ENCODE measurements around the gene SRSF7.
"Not testable (repeated sequence)": the region's sequence is repeated elsewhere in the genome, so short reads cannot be mapped to it uniquely, and the experiment has no call there.

Gene SRSF7

GRCh38 chr2:38708491-38708890 is 42.7 kb downstream of the SRSF7 start:
- H2AK5ac ChIP-seq (ENCODE audit: low read length, severe bottlenecking); H3K79me1 ChIP-seq (replicated peaks; ENCODE audit: low read length, poor library complexity, severe bottlenecking); H3K36me3 ChIP-seq (ENCODE audit: control insufficient read depth in 1 of 2, insufficient read depth in 2 of 2, low read depth in 1 of 2, low read length in 2 of 2); H3K4ac ChIP-seq (ENCODE audit: low read depth in 1 of 2, low read length in 2 of 2); H3K18ac ChIP-seq (ENCODE audit: low read depth in 1 of 2, low read length in 2 of 2); H4K8ac ChIP-seq (ENCODE audit: low read length); H3K14ac ChIP-seq (ENCODE audit: low read length in 2 of 2); H2BK15ac ChIP-seq (ENCODE audit: low read depth, poor library complexity, severe bottlenecking); H3K27me3 ChIP-seq (ENCODE audit: control insufficient read depth in 1 of 2, insufficient read depth in 1 of 2, low read length in 2 of 2); H2BK5ac ChIP-seq (ENCODE audit: low read depth, low read length, poor library complexity, severe bottlenecking); H3K9me3 ChIP-seq (ENCODE audit: control insufficient read depth, low read length); H3K4me3 ChIP-seq (ENCODE audit: insufficient read depth in 1 of 2, low read depth in 1 of 2, low read length in 2 of 2); H3K23ac ChIP-seq (ENCODE audit: low read length in 2 of 2); H3K27ac ChIP-seq (ENCODE audit: low read length, poor library complexity, severe bottlenecking); H2BK120ac ChIP-seq (ENCODE audit: low read depth, low read length); DNase-seq; H2BK12ac ChIP-seq (ENCODE audit: low read length in 2 of 2); H3K4me1 ChIP-seq (ENCODE audit: control insufficient read depth, insufficient read depth, low read depth, low read length); H3K9ac ChIP-seq (ENCODE audit: low read length); H3K4me2 ChIP-seq (ENCODE audit: low read length, poor library complexity, severe bottlenecking); H2AFZ ChIP-seq (ENCODE audit: low read depth, low read length); H4K91ac ChIP-seq (ENCODE audit: low read length): not testable (repeated sequence)
- WGBS: 94% methylated on average over 9 of the region's 9 CpGs

GRCh38 chr2:38706846-38707345 is 44.3 kb downstream of the SRSF7 start:
- no peak overlapping the region for H3K18ac ChIP-seq (ENCODE audit: low read depth in 1 of 2, low read length in 2 of 2)
- H3K4me3 ChIP-seq (ENCODE audit: insufficient read depth in 1 of 2, low read depth in 1 of 2, low read length in 2 of 2): no peak overlapping the region
- H2BK15ac ChIP-seq (ENCODE audit: low read depth, poor library complexity, severe bottlenecking): no peak overlapping the region
- no peaks in the 10 kb centered on the region for H3K27me3 ChIP-seq (ENCODE audit: control insufficient read depth in 1 of 2, insufficient read depth in 1 of 2, low read length in 2 of 2)
- H3K36me3 ChIP-seq (ENCODE audit: control insufficient read depth in 1 of 2, insufficient read depth in 2 of 2, low read depth in 1 of 2, low read length in 2 of 2): peaks cover 3 to 6% of the 10 kb centered on the region in 2 experiments
- no peak overlapping the region for H3K14ac ChIP-seq (ENCODE audit: low read length in 2 of 2)
- H2BK12ac ChIP-seq (ENCODE audit: low read length in 2 of 2): no peak overlapping the region
- no peaks in the 10 kb centered on the region for H3K9me3 ChIP-seq (ENCODE audit: control insufficient read depth, low read length)
- DNase-seq: no peak
- peaks cover 8% of the 10 kb centered on the region for H3K4me1 ChIP-seq (ENCODE audit: control insufficient read depth, insufficient read depth, low read depth, low read length)
- H4K91ac ChIP-seq (ENCODE audit: low read length): no peak overlapping the region
- no peak overlapping the region for H2BK120ac ChIP-seq (ENCODE audit: low read depth, low read length)
- no peak overlapping the region for H3K23ac ChIP-seq (ENCODE audit: low read length in 2 of 2)
- no peak overlapping the region for H3K4ac ChIP-seq (ENCODE audit: low read depth in 1 of 2, low read length in 2 of 2)
- no peak overlapping the region for H3K27ac ChIP-seq (ENCODE audit: low read length, poor library complexity, severe bottlenecking)
- H3K9ac ChIP-seq (ENCODE audit: low read length): no peak overlapping the region
- no peak overlapping the region for H2AFZ ChIP-seq (ENCODE audit: low read depth, low read length)
- WGBS: 85% methylated on average over 6 of the region's 6 CpGs
- no peak overlapping the region for H2AK5ac ChIP-seq (ENCODE audit: low read length, severe bottlenecking)
- H3K4me2 ChIP-seq (ENCODE audit: low read length, poor library complexity, severe bottlenecking): no peak overlapping the region
- no peak overlapping the region for H2BK5ac ChIP-seq (ENCODE audit: low read depth, low read length, poor library complexity, severe bottlenecking)
- H3K79me1 ChIP-seq (replicated peaks; ENCODE audit: low read length, poor library complexity, severe bottlenecking): no peaks in the 10 kb centered on the region
- H4K8ac ChIP-seq (ENCODE audit: low read length): no peak overlapping the region

GRCh38 chr2:38704664-38705063 is 46.5 kb downstream of the SRSF7 start:
- Histone ChIP-seq H3K4me2 (ENCODE audit: low read length, poor library complexity, severe bottlenecking) (no peak overlapping the region), H2BK15ac (ENCODE audit: low read depth, poor library complexity, severe bottlenecking) (no peak overlapping the region), H4K91ac (ENCODE audit: low read length) (no peak overlapping the region), H3K14ac (ENCODE audit: low read length in 2 of 2) (no peak overlapping the region), H2BK12ac (ENCODE audit: low read length in 2 of 2) (no peak overlapping the region), H3K23ac (ENCODE audit: low read length in 2 of 2) (no peak overlapping the region), H3K18ac (ENCODE audit: low read depth in 1 of 2, low read length in 2 of 2) (no peak overlapping the region), H2AK5ac (ENCODE audit: low read length, severe bottlenecking) (no peak overlapping the region), H4K8ac (ENCODE audit: low read length) (no peak overlapping the region), H3K79me1 (replicated peaks; ENCODE audit: low read length, poor library complexity, severe bottlenecking) (no peaks in the 10 kb centered on the region), H3K27me3 (ENCODE audit: control insufficient read depth in 1 of 2, insufficient read depth in 1 of 2, low read length in 2 of 2) (no peaks in the 10 kb centered on the region), H3K36me3 (ENCODE audit: control insufficient read depth in 1 of 2, insufficient read depth in 2 of 2, low read depth in 1 of 2, low read length in 2 of 2) (peaks cover 0 to 3% of the 10 kb centered on the region in 2 experiments), H3K9me3 (ENCODE audit: control insufficient read depth, low read length) (no peaks in the 10 kb centered on the region), H3K27ac (ENCODE audit: low read length, poor library complexity, severe bottlenecking) (no peak overlapping the region), H2BK120ac (ENCODE audit: low read depth, low read length) (no peak overlapping the region), H3K4me3 (ENCODE audit: insufficient read depth in 1 of 2, low read depth in 1 of 2, low read length in 2 of 2) (no peak overlapping the region), H2BK5ac (ENCODE audit: low read depth, low read length, poor library complexity, severe bottlenecking) (no peak overlapping the region), H3K9ac (ENCODE audit: low read length) (no peak overlapping the region), H3K4ac (ENCODE audit: low read depth in 1 of 2, low read length in 2 of 2) (no peak overlapping the region), H3K4me1 (ENCODE audit: control insufficient read depth, insufficient read depth, low read depth, low read length) (peaks cover 8% of the 10 kb centered on the region), H2AFZ (ENCODE audit: low read depth, low read length) (no peak overlapping the region)
- no peak for DNase-seq
- WGBS: 95% methylated on average over 2 of the region's 2 CpGs

- H2BK120ac ChIP-seq (ENCODE audit: low read depth, low read length); H4K8ac ChIP-seq (ENCODE audit: low read length); H3K4ac ChIP-seq (ENCODE audit: low read depth in 1 of 2, low read length in 2 of 2); H3K27ac ChIP-seq (ENCODE audit: low read length, poor library complexity, severe bottlenecking); H2BK12ac ChIP-seq (ENCODE audit: low read length in 2 of 2); H3K4me1 ChIP-seq (ENCODE audit: control insufficient read depth, insufficient read depth, low read depth, low read length); H3K14ac ChIP-seq (ENCODE audit: low read length in 2 of 2); H3K79me1 ChIP-seq (replicated peaks; ENCODE audit: low read length, poor library complexity, severe bottlenecking); H2BK5ac ChIP-seq (ENCODE audit: low read depth, low read length, poor library complexity, severe bottlenecking); H3K9me3 ChIP-seq (ENCODE audit: control insufficient read depth, low read length); H3K9ac ChIP-seq (ENCODE audit: low read length); H3K4me3 ChIP-seq (ENCODE audit: insufficient read depth in 1 of 2, low read depth in 1 of 2, low read length in 2 of 2); H2BK15ac ChIP-seq (ENCODE audit: low read depth, poor library complexity, severe bottlenecking); H2AK5ac ChIP-seq (ENCODE audit: low read length, severe bottlenecking); H3K23ac ChIP-seq (ENCODE audit: low read length in 2 of 2); H2AFZ ChIP-seq (ENCODE audit: low read depth, low read length); H3K18ac ChIP-seq (ENCODE audit: low read depth in 1 of 2, low read length in 2 of 2); H3K27me3 ChIP-seq (ENCODE audit: control insufficient read depth in 1 of 2, insufficient read depth in 1 of 2, low read length in 2 of 2); H3K4me2 ChIP-seq (ENCODE audit: low read length, poor library complexity, severe bottlenecking); H3K36me3 ChIP-seq (ENCODE audit: control insufficient read depth in 1 of 2, insufficient read depth in 2 of 2, low read depth in 1 of 2, low read length in 2 of 2); H4K91ac ChIP-seq (ENCODE audit: low read length): not testable (repeated sequence)
- 70% methylated on average over 4 of the region's 5 CpGs for WGBS
- peak; percentile 38 for DNase-seq
Measured at GRCh38 chr2:38703336-38703735, 47.8 kb downstream of the SRSF7 start.

All from mesenchymal stem cell (in vitro differentiated cells and primary cell).